IMR-90 (cell line): ENCODE measurements around the gene TRPM3. TPM values are rescaled to one million over a fixed set of nuclear protein-coding genes. Genes with fewer than 3 reads are reported as not detected.

Experiments
- ATAC-seq: fragments of 200-7000 bp; cut with Tn5 transposase; 2 replicates; pipeline ENCODE4 v1.9.1; 2020; ENCODE audit warnings: low read depth, mild to moderate bottlenecking, moderate library complexity
- BruUV-seq: library from RNA; stranded (reverse); fragments of 400-500 nt; replicated peaks from 2 replicates; lab custom pipeline; 2021; lab: Mats Ljungman, UMichigan
- CTCF ChIA-PET: fragments of 300-600 bp; formaldehyde crosslinking; extraction: SDS; loops from one replicate; lab custom pipeline; 2021; ENCODE audit warnings: antibody characterized with exemption; lab: Yijun Ruan, JAX
- POLR2A ChIA-PET: fragments of 300-600 bp; sonication (Branson Sonifier 250); formaldehyde crosslinking; loops from one replicate; lab custom pipeline; 2022; ENCODE audit warnings: antibody characterized with exemption; ENCODE audit not compliant: unreplicated experiment; lab: Charles Lee
- DNase-seq: peaks from one replicate; pipeline ENCODE4 v3.0.0; 2013
- H2AFZ ChIP-seq: replicated peaks from 2 replicates; pipeline ENCODE3; 2013; ENCODE audit warnings: low read length, mild to moderate bottlenecking; ENCODE audit not compliant: poor library complexity
- H2AK5ac ChIP-seq: 2 replicates; pipeline ENCODE4 v1.6.1; 2013; ENCODE audit warnings: low read depth, low read length, inconsistent platforms
- H2AK9ac ChIP-seq: replicated peaks from 2 replicates; pipeline ENCODE3; 2013; ENCODE audit warnings: mild to moderate bottlenecking, low read depth, low read length, moderate library complexity; ENCODE audit not compliant: poor library complexity
- H2BK120ac ChIP-seq: 2 replicates; pipeline ENCODE4 v1.6.1; 2013; ENCODE audit warnings: low read depth, low read length, inconsistent platforms
- H2BK15ac ChIP-seq: 3 replicates; pipeline ENCODE4 v1.6.1; 2013; ENCODE audit warnings: low read depth, low read length, inconsistent platforms
- H2BK20ac ChIP-seq: 2 replicates; pipeline ENCODE4 v1.6.1; 2013; ENCODE audit warnings: low read depth, mild to moderate bottlenecking, inconsistent platforms, low read length, moderate library complexity
- H2BK5ac ChIP-seq: 2 replicates; pipeline ENCODE4 v1.6.1; 2013; ENCODE audit warnings: mild to moderate bottlenecking, low read depth, low read length, inconsistent platforms; ENCODE audit not compliant: poor library complexity, severe bottlenecking
- H3K14ac ChIP-seq: replicated peaks from 2 replicates; pipeline ENCODE4 v1.6.1; 2013; ENCODE audit warnings: low read depth, low read length, inconsistent platforms
- H3K18ac ChIP-seq: 2 replicates; pipeline ENCODE4 v1.6.1; 2013; ENCODE audit warnings: low read depth, low read length, control low read depth
- H3K23ac ChIP-seq: 2 replicates; pipeline ENCODE4 v1.6.1; 2013; ENCODE audit warnings: low read depth, low read length, inconsistent platforms
- H3K27ac ChIP-seq: 2 replicates; pipeline ENCODE4 v1.5.1; 2013; ENCODE audit warnings: mild to moderate bottlenecking, control low read depth, low read length; ENCODE audit not compliant: insufficient read depth
- H3K27me3 ChIP-seq: 2 replicates; pipeline ENCODE4 v1.6.1; 2013; ENCODE audit warnings: low read length; ENCODE audit not compliant: control insufficient read depth, insufficient read depth
- H3K36me3 ChIP-seq: 2 replicates; pipeline ENCODE4 v1.6.1; 2013; ENCODE audit warnings: low read length, mixed read lengths; ENCODE audit not compliant: control insufficient read depth, insufficient read depth
- H3K4ac ChIP-seq: 2 replicates; pipeline ENCODE4 v1.6.1; 2013; ENCODE audit warnings: low read depth, low read length, inconsistent platforms
- H3K4me1 ChIP-seq: 2 replicates; pipeline ENCODE4 v1.6.1; 2013; ENCODE audit warnings: low read length, mixed read lengths; ENCODE audit not compliant: control insufficient read depth, insufficient read depth
- H3K4me2 ChIP-seq: 2 replicates; pipeline ENCODE4 v1.6.1; 2013; ENCODE audit warnings: low read depth, mild to moderate bottlenecking, control low read depth, low read length, moderate library complexity
- H3K4me3 ChIP-seq: 2 replicates; pipeline ENCODE4 v1.5.1; 2013; ENCODE audit warnings: low read depth, mild to moderate bottlenecking, control low read depth, low read length, moderate library complexity; ENCODE audit not compliant: insufficient read depth
- H3K56ac ChIP-seq: 2 replicates; pipeline ENCODE4 v1.6.1; 2013; ENCODE audit warnings: low read length, inconsistent platforms; ENCODE audit not compliant: insufficient read depth; ENCODE audit errors: extremely low read depth
- H3K79me1 ChIP-seq, 2 experiments: 2 replicates each; pipeline ENCODE4 v1.6.1; 2013; ENCODE audit warnings: low read length in 2 of 2, inconsistent platforms in 1 of 2, low read depth in 1 of 2
- H3K9ac ChIP-seq: 2 replicates; pipeline ENCODE4 v1.6.1; 2013; ENCODE audit warnings: low read depth, low read length, control low read depth
- H3K9me1 ChIP-seq: 2 replicates; pipeline ENCODE4 v1.6.1; 2013; ENCODE audit warnings: low read length, inconsistent platforms; ENCODE audit not compliant: insufficient read depth
- H3K9me3 ChIP-seq: 2 replicates; pipeline ENCODE4 v1.6.1; 2013; ENCODE audit warnings: low read length; ENCODE audit not compliant: control insufficient read depth, insufficient read depth
- H4K20me1 ChIP-seq: 2 replicates; pipeline ENCODE4 v1.6.1; 2013; ENCODE audit warnings: low read length, inconsistent platforms; ENCODE audit not compliant: insufficient read depth
- H4K5ac ChIP-seq: 2 replicates; pipeline ENCODE4 v1.6.1; 2013; ENCODE audit warnings: mild to moderate bottlenecking, low read depth, low read length, control low read depth
- H4K8ac ChIP-seq, 2 experiments: 2 replicates each; pipeline ENCODE4 v1.6.1; 2013; ENCODE audit warnings: low read depth in 2 of 2, low read length in 2 of 2, control low read depth in 1 of 2, inconsistent platforms in 1 of 2
- H4K91ac ChIP-seq: 2 replicates; pipeline ENCODE4 v1.6.1; 2013; ENCODE audit warnings: low read depth, low read length, inconsistent platforms; ENCODE audit not compliant: insufficient read depth
- BHLHE40 ChIP-seq: fragments of 150-350 bp; IDR thresholded peaks from 2 replicates; pipeline ENCODE4 v1.6.1; 2016; ENCODE audit warnings: mild to moderate bottlenecking, low read depth, low read length
- CTCF ChIP-seq: conservative IDR thresholded peaks from 2 replicates; pipeline ENCODE4 v1.5.1; 2012; ENCODE audit warnings: mild to moderate bottlenecking, low read depth, low read length, improper control_type of control experiment
- SMC3 ChIP-seq: fragments of 150-350 bp; IDR thresholded peaks from 2 replicates; pipeline ENCODE4 v1.6.1; 2016; ENCODE audit warnings: low read depth, mild to moderate bottlenecking, antibody characterized with exemption, low read length, moderate library complexity
- WGBS, 2 experiments: methylation state at CpG; one replicate each; pipeline versions ENCODE4 v1.1.5 to v1.1.7; 2013; ENCODE audit warnings: missing lambda C conversion rate in 2 of 2; ENCODE audit not compliant: insufficient read length in 1 of 2; ENCODE audit errors: extremely low coverage in 2 of 2; 5-methylcytosine and 5-hydroxymethylcytosine counted together
- dilution Hi-C: fragments of 300-500 bp; cut with HindIII; formaldehyde crosslinking; loops from one replicate; pipeline ENCODE4 v1.14.3; 2018; ENCODE audit warnings: low sequenced_read_pairs; ENCODE audit not compliant: unreplicated experiment
- in situ Hi-C: fragments of 300-500 bp; cut with MboI; formaldehyde crosslinking; loops from 3 replicates; pipeline ENCODE4 v1.14.3; 2019; ENCODE audit warnings: low sequenced_read_pairs, inconsistent platforms, mixed read lengths
- intact Hi-C: fragments of 100-400 bp; cut with micrococcal nuclease; formaldehyde crosslinking; loops from 2 replicates; pipeline ENCODE4 v1.10.0; 2022
- polyA plus RNA-seq, 3 experiments: library from polyadenylated mRNA; depleted of rRNA; stranded (reverse); fragments of >200 nt; gene quantifications; 2 replicates each; pipeline ENCODE4 v1.2.3, GENCODE V29; 2012; ENCODE audit warnings: low replicate concordance in 1 of 3
- total RNA-seq: library from RNA; depleted of rRNA; stranded (reverse); fragments of >200 nt; gene quantifications from 2 replicates; pipeline ENCODE4 v1.2.3, GENCODE V29; 2012

Gene TRPM3
- total and polyA plus RNA-seq, 2 of the 4 experiments (the other 2 are of a cell fraction), result not detected

DNA sequence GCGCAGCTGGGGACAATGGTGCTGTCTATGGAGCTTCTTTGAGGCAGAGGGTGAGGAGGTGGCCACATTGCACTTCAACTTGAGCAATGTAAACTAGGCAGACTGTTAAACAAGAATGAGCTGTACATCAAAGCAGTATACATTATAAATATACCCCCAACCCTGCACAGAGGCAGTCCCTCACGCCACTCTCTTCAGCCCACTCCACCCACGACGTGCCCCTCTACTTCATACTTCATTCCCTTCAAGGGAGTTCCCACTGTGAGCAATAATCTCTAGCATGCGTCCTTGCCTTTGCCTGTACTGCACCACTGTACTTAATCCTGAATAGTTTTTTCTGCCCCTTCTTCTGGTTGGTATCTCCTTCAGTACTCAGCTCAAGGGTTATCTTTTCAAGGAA lies 14.4 kb downstream of the TRPM3 start:
- ChIA-PET CTCF (no interaction called here), POLR2A (no interaction called here)
- Histone ChIP-seq H2AK5ac (no peak overlapping the region), H3K18ac (no peak overlapping the region), H3K79me1 (no peaks in the 10 kb centered on the region), H2AFZ (no peak overlapping the region), H3K56ac (no peak overlapping the region), H3K9ac (no peak overlapping the region), H3K27me3 (no peaks in the 10 kb centered on the region), H3K23ac (no peak overlapping the region), H3K4me2 (no peak overlapping the region), H3K9me3 (no peaks in the 10 kb centered on the region), H2BK5ac (no peak overlapping the region), H2BK120ac (no peak overlapping the region), H4K5ac (no peak overlapping the region), H4K20me1 (no peaks in the 10 kb centered on the region), H2BK20ac (no peak overlapping the region), H3K4me3 (no peak overlapping the region), H3K27ac (no peak overlapping the region), H3K36me3 (no peaks in the 10 kb centered on the region), H4K8ac (no peak overlapping the region), H2AK9ac (no peak overlapping the region), H3K4me1 (no peaks in the 10 kb centered on the region), H3K4ac (no peak overlapping the region), H3K14ac (no peak overlapping the region), H4K91ac (no peak overlapping the region), H3K9me1 (no peaks in the 10 kb centered on the region), H2BK15ac (no peak overlapping the region)
- ATAC-seq (no peak), DNase-seq (no peak)
- in situ Hi-C loops (no loop called here), dilution Hi-C loops (no loop called here), intact Hi-C loops (no loop called here)
- 20% methylated on average over 1 of the region's 5 CpGs; no CpG with 5 or more reads in 1 of the 2 experiments for WGBS, 2 experiments
- TF ChIP-seq SMC3 (no peak), BHLHE40 (no peak), CTCF (no peak)
- BruUV-seq, result no TSS peak
